GF-D8 (cell line): ENCODE results near the gene IRX1.

Experiments used
- DNase-seq: peaks from one replicate; lab custom pipeline; 2025; lab: John Stamatoyannopoulos, UW

IRX1 gene

DNA sequence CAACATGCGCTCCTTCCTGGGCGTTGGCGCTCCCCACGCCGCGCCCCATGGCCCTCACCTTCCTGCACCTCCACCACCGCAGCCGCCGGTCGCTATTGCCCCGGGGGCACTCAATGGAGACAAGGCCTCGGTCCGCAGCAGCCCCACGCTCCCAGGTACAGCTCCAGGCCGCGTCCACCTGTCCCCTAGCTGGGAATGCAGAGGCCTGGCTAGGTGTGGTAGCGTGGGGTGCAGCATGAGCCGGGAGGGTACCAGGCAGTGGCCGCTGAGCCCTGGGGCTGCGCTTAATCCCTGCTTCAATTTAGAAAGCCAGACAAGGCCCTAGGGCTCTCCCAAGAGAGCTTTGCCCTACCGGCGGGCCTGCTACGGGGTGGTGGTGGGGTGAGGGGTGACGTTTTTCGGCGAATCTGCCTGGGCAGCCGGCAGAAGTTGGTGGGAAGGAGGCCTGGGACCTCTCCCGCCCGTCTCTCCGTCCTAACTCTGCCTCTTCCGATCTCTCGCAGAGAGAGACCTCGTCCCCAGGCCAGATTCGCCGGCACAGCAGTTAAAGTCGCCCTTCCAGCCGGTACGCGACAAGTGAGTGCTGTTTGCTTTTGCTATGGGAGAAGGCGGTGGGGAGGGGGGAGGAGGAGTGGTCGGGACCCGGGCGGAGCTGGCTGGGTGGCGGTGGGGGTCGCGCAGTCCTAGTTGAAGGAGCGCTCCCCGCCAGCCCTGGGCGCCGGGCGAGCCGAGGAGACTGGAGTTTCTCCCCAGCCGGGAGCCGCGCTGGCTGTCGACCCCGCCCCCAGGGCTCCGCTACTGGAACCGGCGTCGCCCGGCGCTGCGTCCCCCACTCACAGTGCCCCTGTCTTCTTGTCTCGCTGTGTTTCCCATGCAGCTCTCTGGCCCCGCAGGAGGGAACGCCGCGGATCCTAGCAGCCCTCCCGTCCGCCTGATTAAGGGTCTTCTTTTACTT, 4.8 kb downstream of the IRX1 start:
- no peak for DNase-seq

DNA sequence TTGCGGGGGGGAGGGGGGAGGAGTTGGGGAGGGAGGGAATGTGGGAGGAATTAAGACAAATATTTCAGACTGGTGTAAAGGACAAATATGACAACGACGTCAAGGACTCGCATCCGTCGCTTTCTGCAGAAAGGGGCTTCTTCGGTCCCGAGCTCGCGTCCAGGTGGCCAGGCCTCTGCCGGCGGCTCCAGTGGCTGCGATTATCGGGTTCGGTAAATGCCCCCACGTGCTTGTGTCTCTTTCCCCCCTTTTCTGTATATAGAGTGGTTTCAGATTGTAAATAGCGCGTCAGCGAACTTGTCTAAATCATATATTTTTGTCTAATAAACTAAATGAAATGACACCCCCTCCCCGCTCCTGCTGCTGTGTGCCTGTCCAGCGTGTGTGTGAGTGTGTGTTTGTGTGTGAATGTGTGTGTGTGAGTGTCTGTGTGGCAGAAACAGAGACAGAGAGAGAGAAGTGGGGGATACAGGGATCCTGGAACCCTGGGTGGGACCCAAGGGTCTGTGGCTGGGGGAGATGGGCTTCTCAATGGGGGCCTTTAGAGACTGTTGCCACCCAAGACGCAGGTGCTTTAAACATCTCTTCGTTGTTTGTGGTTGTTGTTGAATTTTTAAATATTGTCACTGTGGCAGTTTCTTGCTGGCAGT, 5.6 kb downstream of the IRX1 start:
- DNase-seq, result no peak

DNA sequence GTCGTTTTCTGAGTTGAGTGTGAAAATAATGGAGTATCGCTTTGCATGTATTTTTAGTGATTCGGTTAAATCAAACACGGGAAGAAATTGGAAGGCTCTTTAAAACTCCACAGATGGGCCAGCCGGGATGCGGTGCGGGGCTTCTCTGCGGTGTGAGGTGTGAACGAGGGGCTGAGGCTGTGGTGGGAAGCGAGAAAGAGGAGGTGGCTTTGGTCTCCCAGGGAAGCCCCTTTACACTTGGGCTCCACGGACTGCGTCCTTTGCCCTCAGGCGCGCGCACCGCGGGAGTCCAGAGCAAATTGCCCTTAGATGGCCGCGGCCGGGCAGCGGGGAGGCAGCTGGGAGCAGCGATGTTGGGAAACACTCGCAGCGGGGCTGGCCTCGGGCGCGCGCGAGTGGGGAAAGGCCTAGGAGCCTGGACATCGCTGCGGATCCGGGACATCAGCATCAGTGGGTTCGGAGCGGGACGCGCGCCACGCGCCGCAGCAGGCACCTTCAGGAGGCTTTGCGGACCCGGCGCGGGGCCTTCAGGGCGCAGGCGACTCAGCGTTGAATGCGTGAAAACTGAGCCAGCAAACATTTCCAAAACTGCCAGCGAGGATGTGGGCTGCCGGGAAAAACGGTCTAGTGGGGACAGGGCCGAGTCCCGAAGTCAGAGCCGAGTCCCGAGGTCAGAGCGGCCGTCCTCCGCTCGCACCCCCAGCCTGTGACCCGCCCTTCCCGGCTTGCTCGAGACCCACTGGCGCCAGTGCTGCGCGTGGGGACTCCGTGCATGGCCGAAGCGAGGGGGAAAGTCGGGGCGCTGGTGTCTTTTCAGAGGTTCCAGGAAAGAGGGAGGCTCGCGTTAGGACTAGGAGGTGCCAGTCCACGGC, 6.5 kb downstream of the IRX1 start:
- no peak for DNase-seq

DNA sequence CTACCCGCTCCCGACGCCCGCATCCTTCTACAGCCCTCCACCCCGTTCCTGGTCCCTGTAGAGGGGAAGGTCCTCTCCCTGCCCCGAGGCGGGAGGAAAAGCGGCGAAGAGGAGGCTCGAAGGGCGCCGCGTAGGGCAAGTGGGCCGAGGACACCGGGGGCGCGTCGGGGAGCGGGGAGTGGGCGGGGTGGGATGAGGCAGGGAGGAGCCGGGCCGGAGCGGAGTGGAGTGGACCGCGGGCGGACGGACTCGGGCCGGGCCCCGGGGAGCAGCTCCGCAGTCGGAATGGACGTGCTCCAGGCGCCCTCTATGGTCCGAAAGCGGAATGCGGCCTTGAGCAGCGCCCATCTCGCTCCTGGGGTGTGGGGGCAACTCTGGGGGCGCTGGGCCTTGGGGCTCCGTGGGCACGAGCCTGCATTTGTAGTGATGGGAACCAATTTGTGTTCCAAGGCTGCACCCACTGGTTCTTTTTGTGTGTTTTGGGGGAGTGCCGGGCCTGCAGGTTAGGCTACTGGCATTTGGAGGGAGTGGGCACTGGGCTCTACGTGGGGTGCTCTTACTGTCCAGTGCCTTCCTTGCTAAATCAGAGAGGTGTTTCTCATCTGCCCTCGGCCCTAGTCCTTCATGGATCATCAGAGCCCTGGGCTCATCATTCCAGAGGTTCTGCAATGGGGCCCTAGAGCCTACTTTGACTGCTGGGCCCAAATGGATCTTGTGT, 7.3 kb downstream of the IRX1 start:
- no peak for DNase-seq

DNA sequence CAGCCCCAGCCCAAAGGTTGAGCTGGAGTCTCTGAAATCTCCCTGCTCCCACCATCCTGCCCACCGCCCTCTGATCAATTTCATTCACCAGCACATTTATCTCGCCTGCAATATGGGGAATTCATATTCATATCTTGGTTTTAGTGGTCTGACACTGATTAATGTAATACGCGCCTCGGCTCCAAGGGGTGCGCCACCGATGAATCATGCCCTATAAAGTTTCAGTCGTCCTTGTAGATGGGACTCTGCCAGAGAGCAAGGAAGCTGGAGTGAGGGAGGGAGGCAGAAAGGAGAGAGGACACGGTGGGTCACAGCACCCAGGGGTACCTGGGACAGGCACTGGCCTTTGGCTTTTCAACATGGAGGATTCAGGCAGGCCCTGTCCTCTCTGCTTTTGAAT, 8.9 kb downstream of the IRX1 start:
- no peak for DNase-seq

DNA sequence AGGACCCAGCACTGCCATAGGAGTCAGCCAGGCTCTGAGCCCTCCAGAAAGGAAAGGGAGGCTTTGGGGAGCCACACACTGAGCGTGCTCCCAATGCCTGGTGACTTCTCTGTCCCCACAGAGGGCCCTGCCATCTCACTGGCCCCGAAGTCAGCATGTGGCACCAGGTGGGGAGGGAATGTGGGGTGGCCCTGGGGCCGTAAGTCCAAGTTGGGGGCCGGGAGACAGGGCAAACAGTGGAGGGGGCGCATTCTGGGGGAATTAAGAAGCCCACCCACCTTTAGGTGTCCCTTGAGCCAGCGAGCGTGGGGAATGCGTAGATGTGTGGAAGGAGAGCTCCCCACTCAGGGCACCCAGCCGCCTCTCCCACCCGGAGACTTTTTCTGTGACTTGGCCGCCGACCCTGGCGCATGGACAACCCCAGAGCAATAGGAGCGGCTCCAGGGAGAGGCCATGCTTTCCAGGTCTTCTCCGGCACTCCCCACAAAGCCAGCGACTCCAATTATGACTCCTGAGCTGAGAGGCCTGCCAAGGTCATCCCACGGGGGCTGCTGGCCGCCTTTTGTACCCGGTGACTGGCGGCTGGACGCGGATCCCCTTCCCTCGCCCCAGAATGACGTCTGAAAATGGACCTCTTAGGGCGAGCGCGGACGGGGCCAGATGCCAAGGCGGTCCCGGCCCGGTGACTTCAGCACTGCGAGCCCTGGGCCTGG, 9.8 kb downstream of the IRX1 start:
- no peak for DNase-seq

DNA sequence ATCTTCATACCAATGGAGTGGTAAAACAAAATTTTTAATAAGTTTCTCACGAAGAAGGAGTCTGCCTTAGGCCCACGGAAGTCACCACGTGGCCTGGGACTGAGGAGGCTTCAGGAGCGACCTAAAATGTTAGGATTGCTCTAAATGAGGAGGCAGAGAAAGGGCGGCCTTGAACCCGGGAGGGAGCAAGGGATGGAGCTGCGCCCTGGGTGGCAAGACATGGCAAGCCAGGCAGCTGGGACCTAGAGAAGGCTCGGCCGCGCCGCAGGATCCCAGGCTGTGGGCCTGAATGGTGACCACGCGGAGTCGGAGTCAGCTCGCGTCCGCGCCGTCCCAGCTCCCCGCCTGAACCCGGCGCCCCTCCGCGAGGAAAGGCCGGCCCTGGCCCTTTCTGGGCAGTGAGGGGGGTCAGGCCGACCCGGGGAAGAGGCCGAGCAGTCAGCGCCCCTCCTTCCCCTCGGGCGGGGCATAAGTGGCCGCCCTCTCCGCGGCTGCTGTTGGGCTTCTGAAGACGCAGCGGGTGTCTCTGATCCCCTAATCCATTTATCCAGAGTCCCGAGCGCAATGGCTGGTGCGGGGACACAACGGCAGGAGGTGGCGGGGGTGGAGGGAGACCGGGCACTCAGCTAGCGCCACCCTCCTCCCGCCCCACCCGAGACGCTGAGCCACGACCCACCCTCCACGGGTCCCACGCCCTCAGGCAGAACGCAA, 10.6 kb downstream of the IRX1 start:
- DNase-seq, result no peak

DNA sequence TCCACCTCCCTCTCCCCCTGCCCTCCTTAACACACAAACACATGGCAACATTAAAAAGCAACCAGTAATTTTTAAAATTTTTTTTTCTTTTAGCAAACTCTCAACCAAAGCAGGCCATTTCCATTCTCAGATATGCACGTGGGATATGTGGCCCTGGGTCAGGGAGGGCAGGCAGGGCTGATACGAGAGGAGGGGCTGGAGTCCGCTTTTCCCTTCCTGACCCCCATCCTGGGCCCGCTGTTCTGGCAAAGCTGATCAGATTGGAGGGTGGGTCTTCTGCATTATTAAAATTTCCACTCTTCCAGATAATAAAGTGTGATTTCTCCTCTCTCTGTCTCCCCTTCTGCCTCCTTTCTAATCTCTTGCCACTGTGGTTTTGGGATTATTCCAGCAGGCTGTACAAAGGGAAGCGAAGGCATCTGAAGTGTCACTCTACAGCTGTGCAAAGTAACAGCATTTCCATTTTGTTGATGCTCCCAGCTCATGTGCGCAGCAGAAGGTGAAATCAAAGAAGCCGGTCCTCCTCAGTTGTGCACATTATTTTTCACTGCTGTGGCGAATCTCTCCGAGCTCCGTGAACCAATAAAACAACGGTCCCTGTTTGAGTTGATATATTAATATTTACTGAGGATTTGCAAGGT, 12.0 kb downstream of the IRX1 start:
- no peak for DNase-seq

DNA sequence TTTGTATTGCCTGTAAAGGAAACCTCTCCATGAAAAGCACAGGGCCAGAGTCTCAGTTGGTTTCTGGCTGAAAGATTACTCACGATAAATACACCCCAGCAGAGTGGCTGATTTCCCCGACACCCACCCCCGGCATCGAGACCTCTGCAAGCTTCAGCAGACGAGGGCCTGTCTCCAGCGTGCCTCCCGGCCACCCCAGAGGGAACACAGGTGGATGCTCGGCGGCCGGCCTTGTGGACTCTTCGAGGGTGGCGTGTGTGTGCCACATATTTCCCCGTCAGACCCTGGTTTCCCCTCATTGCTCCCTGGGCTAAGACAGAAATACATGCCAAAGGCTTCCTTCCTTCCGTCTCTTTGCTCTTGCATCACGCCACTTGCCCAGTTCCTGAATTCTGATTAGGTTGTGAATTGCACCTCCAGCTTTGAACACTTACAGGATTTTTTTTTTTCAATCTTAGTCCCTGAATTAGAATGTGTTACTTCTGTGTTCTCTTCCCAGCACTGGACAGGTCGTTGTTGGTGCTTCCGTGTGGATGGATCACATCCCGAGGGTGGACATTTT, 13.6 kb downstream of the IRX1 start:
- no peak for DNase-seq

DNA sequence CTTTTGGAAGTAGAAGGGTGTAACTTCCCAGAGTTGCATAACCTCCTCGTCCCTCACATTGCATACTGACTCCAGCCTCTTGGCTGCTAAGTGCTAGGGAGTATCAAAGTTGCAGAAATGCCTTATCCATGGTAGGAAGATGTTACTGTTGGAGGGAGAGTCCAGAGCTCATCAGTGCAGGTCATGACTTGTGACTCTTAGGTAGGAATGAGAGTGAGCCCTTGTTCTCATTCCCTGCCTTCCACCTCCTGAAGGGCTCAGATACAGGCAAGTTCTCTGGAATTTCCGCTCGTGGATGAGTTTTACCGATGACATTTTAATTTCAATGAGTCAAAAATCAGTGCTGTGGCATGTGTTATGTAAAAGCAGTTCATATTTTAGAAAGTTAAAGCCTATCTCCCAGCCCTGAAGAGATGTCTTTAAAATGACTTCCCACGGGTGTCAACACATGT, 17.0 kb downstream of the IRX1 start:
- no peak for DNase-seq

DNA sequence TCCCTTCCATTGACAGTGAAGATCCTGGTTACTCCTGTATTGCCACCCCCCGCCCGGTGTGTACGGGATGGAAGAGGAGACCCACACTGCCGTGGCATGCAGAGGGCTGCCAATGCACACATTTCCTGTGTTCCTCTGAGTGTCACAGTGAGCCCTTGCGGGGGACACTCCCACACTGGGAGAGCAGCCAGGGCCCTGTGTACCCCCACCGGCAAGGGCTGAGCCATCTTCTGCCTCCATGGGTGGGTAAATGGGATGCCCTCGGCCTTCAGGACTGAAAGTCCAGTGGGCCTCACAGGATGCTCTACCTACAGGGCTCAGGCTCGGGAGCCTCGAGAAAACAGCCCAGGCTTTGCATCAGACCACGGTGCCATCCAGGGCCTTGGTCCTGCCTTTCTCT, 18.1 kb downstream of the IRX1 start:
- DNase-seq, result no peak

DNA sequence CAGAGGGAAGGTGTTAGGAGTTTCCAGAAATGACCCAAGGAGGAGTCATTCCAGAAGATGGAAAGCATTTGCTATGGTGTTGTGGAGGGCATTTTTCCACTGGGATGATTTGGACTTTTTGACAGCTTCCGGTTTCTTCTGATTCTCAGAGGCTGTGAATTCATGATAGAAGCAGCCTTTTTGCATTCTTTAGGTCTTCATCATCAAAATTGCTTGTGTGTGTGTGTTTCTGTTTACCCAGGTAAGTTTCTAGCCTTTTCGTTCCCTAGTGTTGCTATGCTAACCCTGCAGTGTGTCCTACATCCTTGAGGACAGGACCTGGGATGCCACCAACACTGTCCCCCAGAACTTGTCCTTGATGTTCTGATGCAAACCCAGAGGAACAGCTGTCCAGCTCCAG, 19.6 kb downstream of the IRX1 start:
- DNase-seq, result no peak

DNA sequence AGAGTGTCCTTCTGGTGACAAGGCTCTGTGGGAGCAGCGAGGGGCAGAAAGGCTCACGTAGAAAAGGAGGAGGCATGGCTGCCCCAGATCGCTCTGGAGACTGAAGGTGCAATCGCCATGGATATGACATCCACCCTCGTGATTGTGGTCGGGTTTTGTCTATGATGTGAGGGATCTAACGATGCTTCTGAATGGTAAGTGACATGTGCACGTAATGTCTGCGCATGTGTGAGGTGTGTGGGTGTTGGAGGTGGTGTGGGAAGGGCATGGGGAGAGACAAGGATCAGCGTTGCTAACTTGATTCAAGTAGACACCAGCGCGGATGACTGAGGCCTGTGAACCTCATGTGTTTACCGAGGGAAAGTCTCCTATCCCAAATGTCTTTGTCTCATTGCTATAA, 20.2 kb downstream of the IRX1 start:
- no peak for DNase-seq

DNA sequence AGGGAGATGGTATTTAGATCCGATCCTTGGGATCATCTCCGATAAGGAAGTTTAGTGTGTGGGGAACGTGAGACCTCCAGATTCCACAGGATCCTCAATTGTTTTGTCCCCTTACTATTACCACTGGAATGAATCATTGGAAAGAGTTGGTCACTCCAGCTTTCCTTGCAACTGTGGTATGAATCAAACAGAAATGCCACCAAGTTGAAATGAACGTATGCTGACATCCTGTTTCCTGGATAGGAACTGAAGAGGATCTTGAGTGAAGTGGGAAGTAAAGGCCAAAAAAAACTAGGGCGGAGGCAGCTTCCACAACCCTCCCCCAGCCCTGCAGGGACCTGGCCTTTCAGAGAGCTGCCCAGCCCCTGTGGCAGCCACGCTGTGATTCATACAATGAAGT, 23.9 kb downstream of the IRX1 start:
- DNase-seq, result no peak

DNA sequence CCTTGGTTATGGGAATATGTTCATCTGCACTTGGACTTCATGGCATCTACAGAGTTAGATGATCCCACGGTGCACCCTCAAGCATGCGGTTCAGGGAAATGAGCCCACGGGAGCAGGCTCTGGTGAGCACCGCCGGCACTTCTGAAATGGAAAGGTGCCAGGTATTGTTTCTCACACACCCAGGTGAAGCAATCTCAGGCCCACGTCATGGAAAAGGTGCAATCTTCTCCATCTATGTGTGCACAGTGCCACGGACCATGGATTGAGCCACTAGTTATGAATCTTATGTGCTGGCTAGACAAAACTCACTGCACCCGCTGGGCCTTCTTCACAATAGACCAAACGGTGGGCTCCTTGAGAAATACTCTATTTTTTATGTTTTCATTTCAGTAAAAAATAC, 27.3 kb downstream of the IRX1 start:
- no peak for DNase-seq

DNA sequence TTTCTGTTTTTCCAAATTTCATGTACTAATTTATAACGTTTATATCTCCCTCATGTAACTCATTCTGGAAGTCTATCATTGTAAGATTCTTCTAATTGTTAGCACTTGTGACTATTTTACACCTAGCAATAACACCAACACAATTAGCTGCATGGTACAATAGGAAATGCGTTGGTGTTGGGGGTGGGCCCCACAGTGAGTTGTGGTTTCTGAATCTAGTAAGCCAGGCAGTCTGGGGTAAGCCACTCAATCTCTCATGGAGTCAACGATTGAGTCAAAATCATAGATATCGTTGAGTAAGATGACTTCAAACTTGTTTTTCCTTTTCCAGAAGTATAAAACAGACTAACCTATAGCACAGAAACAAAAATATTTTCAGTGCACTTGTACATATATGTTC, 30.0 kb downstream of the IRX1 start:
- DNase-seq, result no peak

DNA sequence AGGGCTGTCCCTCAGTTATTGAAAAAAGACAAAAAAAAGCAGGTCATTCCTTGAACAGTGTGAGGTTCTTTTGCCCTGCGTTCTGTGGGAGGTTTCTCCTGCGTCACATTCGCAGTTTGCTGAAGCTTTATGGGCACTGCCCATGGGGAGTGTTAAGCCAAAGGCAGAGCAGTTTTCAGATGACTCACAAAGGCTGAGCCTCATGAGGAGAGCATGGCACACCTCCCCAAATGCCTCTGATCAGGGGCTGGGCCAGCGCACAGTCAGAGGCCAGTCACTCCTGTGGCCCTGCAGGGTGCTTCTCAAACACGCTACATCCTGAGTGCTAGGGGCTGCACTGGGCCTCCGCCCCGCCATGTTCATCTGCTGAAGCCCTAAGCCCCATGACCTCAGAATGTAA, 38.4 kb downstream of the IRX1 start:
- DNase-seq, result no peak

DNA sequence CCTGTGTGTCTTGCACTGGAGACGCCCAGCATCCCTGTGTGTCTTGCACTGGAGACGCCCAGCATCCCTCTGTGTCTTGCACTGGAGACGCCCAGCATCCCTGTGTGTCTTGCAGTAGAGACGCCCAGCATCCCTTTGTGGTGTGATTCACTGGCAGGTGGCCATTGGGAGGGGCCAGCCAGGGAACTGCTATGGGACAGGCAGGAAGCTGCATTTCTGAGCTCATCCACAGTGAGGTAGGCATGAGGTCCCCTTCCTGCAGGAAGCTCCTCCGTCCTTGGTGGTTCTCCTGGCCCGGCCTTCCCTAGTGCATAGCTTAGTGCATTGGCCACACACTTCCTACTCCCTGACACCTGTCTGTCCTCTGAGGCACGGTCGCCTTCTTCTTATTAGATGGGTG, 43.5 kb downstream of the IRX1 start:
- no peak for DNase-seq

DNA sequence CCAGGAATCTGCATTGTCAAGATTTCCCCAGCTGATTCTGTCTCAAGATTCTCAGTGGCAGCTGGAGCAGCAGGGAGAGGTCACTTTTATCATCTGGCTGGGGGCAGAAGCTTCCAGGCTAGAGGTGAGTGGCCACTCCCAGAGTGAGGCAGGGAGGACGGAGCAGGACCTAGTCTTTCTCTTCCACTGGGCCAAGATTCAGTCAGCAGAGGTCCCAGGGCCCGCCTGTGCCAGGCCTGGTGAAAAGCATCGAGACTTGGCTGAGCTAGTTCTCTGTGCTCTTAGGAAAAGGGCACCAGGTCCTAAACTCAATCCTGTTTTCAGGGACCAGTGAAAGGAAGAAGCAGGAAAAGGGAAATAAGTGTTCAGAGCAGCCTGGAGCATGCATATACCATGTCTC, 46.6 kb downstream of the IRX1 start:
- no peak for DNase-seq

DNA sequence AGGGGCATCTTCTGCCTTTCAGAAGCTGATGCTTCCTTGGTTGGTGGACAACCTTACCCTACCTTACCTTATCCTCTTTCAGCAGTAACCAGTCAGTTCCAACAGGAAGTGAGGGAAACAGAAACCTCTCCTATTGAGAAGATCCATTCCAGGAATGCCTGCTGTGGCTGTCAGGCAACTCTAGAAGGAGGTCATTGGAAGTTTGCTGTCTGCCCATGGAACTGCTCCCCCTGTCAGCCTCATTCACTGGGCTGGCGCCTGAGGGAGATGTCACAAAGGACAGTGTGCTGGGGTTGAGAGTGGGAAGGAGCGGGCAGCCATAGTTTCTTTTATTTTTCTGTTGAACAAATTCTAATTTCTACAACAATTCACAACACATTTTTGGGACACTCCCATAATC, 54.7 kb downstream of the IRX1 start:
- no peak for DNase-seq
